RPMI7951 (cell line): ENCODE data around the gene CENPT. TPM values are rescaled to one million over a fixed set of nuclear protein-coding genes. Genes with fewer than 3 reads are reported as not detected.
A peak's percentile ranks its signal among the peaks of the same experiment; 100 is the strongest.

Source experiments
- DNase-seq: peaks from one replicate; pipeline ENCODE4 v3.0.0-alpha.2; 2012; ENCODE audit warnings: low read depth
- total RNA-seq: library from RNA; depleted of rRNA; stranded (reverse); fragments of >200 nt; shearing (Covaris generic); gene quantifications from 2 replicates; pipeline ENCODE4 v1.2.3, GENCODE V29; 2014

Gene CENPT
- total RNA-seq, 1 experiment from 2014 or later, result 31.2 TPM

DNA sequence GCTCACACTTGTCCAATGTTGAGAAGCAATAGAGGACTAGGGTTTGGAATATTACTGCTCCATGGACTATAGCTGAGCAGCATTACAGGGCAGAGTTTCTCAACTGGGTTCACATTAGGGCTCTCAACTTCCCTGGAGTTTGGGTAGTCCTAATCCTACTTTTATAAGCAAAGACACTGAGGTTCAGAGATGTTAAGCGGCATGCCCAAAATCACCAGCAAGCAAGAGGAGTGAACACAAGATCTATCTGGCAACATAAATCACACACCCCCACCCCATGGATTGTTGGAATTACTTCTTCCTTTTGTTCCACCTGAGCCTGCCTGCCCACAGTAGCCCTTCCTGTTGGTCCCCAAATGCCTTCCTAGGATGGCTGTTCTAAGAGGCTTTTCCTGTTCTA is 35.6 kb downstream of the CENPT start:
- no peak for DNase-seq

DNA sequence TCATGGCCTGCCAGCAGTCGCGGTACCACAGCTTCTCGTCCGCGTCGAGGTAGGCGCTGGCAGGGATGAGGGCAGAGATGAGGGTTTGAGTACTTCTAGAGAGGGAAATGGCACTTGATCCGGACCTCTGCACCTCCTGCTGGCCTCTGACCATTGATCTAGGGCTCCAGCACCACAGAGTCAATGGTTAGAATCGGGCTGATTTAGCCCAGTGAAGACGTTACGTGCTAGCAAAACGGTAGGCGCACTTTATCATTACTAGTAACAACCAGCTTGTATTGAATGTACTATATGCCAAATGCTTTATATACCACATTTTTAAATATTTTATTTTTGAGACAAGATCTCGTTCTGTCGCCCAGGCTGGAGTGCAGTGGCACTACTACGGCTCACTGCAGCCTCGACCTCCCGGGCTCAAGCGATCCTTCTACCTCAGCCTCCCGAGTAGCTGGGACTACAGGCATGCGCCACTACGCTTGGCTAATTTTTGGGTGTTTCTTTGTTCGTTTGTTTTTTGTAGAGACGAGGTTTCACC is 40.3 kb downstream of the CENPT start:
- no peak for DNase-seq

DNA sequence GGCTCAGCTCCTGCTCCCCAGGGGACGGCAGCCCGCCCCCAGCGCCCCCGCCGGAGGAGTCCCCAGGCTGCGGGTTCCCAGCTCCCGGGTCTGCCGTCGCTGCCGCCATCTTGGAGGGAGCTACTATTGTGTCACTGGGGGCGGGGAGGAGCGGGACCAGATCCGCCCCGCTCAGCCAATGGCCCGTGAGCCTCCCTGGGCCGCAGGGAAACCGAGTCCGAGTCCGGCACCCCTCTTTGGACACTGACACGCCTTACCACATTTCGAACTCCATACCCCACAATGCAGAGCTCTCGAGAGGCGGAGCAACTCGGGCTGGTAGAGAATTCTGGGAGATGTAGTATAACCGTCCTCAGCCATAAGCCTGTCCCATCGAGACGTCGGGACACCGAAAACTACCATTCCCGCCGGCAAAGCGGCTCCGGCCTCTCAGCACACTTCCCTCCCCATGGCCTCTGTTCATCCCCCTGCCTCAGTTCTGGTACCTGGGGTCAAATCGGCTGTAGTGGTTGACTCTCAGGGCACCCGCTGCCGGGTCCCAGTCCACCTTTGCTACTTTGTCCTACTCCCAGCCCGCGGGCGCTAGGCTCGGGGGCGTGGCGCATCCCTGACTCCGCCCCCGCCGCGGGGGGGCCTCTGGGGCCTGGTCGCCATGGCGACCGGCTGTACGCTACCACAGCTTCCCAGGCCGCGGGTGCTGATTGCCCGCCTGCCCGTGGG is 40.9 kb downstream of the CENPT start, which contains the start of the genes RANBP10 and TSNAXIP1:
RANBP10 (minus strand) TSS at position 133 of the 720 bp plus-strand sequence; CDS start at position 109, 24 bp downstream.
TSNAXIP1 (plus strand) TSS at position 462 of the 720 bp plus-strand sequence. CDS start 261 bp downstream, outside the sequence.
- peak; percentile 99 for DNase-seq

DNA sequence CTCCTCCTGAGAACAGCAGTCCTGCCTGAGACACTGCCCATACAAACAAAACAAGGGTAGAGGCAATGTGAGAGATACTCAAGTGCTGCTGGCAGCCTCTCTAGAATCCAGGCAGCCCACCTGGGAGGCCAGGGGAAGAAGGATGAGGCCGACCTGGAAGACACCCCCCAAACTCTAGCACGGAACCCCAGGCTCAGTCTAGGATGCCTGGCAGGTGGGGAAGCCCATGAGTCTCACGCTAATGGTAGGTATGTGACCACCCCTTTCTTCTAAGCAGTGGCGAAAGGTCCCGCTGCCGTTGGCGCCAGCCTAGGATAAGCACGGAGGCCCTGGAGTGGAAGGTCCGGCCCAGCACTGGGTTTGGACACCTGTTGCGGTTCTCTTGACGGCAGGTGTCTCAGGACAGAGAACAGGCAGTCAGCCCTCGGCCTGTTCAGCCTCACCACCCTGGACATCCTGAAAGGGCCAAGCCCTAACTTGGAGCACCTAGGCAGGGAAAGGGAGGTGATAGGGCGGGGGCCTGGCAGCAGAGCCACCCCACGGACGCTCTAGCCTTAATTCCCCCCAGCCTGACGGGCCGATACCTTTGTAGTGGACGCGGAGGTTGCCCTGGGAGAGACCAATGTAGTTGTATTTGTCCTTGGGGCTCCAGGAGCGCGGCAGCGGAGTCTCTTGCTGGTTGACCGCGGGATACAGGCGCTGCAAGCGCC is 41.6 kb downstream of the CENPT start:
- DNase-seq, result no peak

DNA sequence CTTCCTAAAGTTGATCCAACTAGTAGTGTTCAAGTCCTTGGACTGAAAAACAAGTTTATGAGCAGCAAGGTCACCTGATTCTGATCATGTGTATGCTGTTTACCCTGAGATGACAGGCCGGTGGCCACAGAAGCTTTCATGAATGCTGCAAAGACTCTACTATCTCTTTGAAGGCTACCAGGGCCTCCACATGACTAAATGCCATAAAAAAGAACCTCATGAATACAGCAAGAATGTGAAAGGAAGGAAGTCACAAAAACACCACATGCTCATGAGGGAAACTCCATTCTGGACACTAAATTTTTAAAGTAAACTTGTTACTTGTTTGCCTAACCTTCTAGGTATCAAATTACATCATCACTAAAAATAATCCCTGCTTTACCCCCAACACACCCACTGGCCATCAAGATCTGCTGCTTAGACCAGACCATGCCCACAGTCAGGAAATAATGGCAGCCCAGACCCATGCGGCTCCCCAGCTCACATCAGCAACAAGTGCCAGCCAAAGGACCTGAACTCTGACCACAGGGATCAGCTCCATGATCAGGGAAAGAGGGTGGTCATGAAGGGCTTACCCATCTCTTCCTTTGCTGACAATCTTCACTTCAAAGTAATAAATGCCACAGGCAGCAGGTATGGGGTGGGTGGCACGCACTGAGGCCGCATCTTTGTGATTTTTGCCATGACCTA is 42.5 kb downstream of the CENPT start:
- no peak for DNase-seq

DNA sequence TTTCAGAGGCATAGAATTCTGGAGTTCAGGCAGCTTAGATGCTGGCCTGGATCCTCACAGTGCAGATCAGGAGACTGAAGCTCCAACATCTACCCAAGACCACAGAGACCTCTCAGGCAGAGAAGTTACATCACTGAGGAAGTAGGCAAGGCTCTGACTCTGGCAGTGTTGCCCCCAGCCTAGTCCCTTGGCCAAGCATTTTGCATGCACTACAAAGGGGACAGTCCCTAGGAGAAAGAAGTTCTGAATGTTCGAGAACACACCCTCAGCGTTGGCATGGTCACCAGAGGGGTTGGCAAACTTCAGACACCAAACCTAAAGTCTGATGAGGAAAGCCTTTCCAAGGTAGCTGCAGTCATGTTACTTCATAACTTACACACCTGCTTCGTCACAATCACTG is 43.6 kb downstream of the CENPT start:
- DNase-seq, result no peak

DNA sequence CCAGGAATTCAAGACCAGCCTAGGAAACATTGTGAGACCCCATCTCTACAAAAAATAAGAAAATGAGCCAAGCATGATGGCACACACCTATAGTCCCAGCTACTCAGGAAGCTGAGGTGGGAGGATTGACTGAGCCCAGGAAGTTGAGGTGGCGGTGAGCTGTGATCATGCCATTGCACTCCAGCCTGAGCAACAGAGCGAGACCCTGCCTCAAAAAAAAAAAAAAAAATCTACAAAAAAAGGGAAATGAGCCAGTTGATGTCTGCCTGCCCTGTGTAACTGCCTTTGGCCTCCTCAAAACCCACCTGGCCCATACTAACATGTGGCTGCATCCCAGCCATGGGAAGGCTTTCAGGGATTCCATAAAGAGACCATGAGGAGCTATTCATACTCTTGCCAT is 45.6 kb downstream of the CENPT start:
- DNase-seq, result no peak

DNA sequence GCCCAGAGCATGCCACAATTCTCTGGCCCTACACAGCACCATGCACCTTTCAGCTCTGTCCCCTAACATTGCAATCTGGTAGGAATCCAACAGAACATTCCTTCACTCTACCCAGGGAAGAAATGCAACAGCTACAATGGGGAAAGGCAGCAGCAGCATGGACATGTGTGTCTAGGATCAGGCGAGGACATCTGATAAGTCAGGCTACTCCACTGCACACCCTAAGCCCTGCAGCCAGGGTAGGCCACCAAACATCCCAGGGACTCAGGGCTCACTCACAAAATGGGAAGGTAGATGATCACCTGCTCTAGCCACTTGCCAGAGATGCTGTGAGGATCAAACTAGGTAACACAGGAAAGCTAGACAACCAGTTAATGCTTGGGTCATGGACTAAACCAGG is 46.3 kb downstream of the CENPT start:
- no peak for DNase-seq

DNA sequence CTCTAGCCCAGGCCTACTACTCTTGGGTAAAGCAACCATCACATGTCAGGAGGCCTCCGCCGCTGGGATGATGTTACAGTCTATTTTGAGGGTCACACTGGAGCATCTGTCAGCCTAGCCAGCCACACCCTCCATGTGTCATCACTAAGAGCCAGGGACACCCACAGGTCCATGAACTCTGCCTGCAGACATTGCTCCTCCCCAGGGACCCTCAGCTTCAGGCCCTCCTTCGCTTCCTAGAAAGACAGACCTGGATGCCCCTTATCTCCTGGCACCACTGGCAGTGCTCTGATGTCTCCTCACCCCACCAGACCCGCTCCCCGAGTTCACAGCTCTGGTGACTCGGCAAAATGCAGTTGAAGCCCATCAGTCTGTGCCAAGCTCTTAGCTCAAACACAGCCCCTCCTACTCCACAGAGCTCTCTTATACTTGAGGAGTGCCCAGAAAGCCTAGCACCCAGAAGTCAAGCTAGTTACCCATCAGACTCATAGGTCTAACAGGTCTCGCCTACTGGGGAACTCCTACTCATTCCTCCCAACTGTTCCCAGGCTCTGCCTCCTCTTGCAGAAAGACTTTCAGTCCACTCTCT is 47.1 kb downstream of the CENPT start:
- DNase-seq, result no peak

DNA sequence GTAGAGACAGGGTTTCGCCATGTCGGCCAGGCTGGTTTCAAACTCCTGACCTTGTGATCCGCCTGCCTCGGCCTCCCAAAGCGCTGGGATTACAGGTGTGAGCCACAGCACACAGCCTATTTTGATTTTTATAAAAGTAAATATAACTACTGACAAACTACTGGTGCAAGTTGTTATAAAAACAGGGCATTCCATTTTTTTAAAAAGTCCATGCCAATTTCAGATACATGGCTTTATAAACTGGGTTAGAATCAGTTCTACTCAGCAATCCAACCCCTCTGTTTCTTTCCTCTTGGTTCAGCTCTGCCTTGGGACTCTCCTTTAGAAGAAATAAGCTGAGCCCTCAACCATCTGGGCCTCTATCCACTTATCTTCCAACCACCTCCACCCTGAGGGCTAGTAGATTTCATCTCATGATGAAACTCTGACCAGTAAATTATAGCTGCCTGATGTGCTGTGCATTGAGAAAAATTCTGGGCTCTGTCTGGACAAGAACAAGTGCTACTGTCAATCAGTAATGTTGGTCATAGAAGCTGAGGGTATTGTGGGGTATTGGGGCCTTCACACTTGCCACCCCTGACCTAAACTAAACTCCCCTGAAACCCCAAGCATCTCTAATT is 51.3 kb downstream of the CENPT start:
- DNase-seq, result no peak

DNA sequence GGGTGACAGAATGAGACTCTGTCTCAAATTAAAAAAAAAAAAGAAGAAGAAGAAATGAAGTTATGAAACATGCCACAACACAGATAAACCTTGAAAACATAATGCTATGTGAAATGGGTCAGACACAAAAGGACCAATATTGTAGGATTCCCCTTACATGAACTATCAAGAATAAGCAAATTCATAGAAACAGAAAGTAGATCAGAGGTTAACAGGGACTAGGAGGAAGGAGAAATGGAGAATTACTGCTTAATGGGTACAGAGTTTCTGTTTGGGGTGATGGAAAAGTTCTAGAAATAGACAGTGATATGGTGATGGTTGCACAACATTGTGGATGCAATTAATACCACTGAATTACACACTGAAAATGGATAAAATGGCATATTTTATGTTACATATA is 57.4 kb downstream of the CENPT start:
- DNase-seq, result no peak

DNA sequence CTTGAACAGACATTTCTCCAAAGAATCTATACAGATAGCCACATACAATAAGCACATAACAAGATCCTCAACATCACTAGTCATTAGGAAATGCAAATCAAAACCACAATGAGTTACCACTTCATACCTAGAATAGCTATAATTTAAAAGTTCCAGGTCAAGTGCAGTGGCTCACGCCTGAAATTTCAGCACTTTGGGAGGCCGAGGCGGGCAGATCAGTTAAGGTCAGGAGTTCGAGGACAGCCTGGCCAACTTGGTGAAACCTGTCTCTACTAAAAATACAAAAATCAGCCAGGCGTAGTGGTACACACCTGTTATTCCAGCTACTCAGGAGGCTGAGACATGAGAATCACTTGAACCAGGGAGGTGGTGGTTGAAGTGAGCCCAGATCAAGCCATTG is 61.0 kb downstream of the CENPT start:
- DNase-seq, result no peak

DNA sequence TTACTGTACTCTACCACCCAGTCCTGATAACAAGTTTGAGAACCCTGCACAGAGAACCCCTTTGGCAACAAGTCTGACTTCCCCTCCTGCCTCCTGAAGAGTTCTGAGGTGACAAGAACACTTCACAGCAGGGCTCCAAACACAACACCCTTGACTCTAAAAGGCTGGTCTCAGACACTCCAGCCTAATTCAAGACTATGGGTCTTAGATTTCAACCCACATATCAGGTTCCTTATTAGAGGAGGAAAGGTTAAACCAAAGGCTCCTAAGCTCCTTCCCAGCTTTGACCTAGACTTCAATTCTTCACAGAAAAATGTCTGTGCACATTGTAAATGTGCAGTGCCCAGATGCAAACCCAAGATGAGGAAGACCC is 64.2 kb downstream of the CENPT start:
- no peak for DNase-seq

DNA sequence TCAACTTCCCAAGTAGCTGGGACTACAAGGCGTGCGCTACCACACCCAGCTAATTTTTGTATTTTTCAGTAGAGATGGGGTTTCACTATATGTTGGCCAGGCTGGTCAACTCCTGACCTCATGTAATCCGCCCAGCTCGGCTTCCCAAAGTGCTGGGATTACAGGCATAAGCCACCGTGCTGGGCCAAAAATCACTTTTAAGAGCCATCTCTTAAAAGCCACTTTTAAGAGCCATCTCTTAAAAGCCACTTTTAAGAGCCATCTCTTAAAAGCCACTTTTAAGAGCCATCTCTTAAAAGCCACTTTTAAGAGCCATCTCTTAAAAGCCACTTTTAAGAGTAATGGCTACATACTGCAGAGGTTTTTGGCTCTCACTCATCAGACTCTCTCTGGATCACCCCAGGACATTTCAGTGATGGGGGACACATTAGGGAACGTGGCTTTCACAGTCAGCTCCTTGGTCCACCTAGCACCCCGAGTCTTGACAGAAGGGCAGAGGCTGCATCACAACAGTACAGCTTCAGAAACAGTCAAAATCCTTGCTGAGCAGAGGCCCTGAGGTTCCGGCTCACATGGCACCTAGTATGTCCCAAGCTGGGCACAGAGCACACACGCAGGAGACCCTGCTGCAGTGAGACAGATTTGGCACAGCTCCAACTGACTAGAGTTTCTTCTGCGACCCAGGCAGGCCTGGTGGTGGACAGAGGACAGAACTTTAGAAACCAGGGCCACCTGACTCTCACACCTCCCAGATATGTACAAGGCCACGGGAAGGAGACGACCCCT is 64.7 kb downstream of the CENPT start:
- no peak for DNase-seq

DNA sequence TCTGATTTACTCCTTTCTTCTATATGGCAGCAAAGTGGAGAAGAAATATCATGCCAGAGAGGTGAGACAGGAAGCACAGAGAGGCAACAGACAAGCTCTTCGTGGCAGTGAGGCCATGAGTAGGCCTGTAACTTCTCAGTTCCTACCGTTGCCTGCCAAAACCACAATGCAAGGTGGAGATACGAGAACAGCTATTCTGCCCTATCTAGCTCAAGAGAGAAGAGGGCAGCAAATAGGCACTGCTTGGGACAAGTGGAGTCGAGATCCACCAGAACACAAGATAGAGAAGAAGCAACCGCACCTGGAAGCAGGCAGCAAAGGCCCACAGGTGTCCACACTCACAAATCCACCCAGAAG is 66.0 kb downstream of the CENPT start:
- DNase-seq, result no peak

DNA sequence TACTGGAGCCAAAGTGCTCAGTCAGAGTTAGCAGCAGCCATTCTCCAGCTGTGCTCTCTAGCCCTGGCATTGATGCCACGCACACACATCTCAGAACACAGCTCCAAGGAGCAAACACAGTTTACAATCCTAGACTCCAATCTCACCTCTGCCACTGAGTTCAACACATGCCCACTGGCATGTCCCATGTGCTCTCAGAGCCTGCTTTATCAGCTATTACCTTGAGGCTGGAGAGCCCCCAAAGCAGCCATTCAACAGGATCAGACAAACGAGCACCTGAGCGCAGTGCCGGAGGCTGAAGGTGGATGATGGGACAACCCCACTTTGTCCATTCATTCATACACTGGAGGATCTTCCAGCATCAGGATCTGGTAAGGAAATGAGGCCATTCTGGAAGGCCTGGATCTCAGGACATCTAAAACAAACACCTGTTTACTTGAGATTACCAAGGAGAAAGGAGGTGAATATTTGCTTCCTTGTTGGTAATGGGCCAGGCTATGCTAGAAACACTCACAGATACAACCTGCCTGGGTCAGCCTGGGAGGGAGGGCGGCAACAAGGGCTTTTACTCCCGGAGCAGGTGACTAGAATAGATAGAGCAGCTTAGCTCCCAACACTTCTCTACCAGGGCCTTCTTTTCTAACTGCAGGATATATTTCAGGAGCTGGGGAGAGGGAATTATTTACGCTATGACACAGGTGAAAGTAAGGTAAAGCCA is 66.5 kb downstream of the CENPT start:
- no peak for DNase-seq

DNA sequence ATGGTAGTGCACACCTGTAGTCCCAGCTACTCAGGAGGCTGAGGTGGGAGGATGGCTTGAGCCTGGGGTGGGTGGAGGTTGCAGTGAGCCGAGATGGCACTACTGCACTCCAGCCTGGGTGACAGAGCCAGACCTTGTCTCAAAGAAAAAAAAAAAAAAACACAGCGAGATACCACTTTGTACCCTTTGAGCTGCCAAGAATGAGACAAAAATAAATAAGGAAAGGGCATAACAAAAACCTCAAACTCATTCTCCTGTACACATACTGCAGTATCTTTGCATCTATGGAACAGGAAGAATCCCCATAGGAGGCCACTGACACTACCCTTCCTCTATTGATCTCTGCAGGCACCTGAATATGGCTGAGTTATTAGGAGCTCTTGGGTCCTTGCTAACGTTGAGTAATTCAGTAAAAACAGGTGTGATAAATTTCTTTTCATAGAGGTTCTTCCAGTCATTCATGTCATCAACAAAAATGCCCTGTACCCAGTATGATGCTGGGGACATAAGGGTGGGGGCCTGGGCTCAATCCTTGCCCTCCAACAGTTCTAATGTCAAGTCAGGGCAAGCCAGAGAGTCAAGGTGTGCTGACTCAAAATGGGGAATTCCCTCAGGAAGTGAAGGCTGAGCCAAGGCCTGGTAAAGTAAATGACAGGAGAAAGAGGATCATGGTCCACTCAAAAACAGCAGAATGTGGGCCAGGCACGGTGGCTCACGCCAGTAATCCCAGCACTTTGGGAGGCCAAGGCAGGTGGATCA is 68.1 kb downstream of the CENPT start:
- DNase-seq, result no peak
